GDM1 (cell line): ENCODE measurements around the gene ROR1.

Experiments used
- DNase-seq: peaks from one replicate; lab custom pipeline; 2025; lab: John Stamatoyannopoulos, UW

The ROR1 gene

GRCh38 chr1:63885899-63886298 is 112.1 kb downstream of the ROR1 start:
- DNase-seq = no peak

GRCh38 chr1:63886340-63886739 is 112.5 kb downstream of the ROR1 start:
- no peak for DNase-seq

GRCh38 chr1:63887809-63888208 is 114.0 kb downstream of the ROR1 start:
- no peak for DNase-seq

- no peak for DNase-seq
Measured at GRCh38 chr1:63888984-63889383, 115.2 kb downstream of the ROR1 start.

GRCh38 chr1:63890468-63890867 is 116.7 kb downstream of the ROR1 start:
- DNase-seq = no peak

GRCh38 chr1:63891060-63891690 is 117.4 kb downstream of the ROR1 start:
- no peak for DNase-seq

GRCh38 chr1:63892632-63893395 is 119.0 kb downstream of the ROR1 start:
- peak; percentile 58 for DNase-seq

- DNase-seq = no peak
Measured at GRCh38 chr1:63893976-63894375, 120.2 kb downstream of the ROR1 start.

- DNase-seq = no peak
Measured at GRCh38 chr1:63894627-63895265, 120.9 kb downstream of the ROR1 start.

GRCh38 chr1:63896755-63897154 is 122.9 kb downstream of the ROR1 start:
- no peak for DNase-seq

GRCh38 chr1:63898428-63899196 is 124.8 kb downstream of the ROR1 start:
- no peak for DNase-seq

- no peak for DNase-seq
Measured at GRCh38 chr1:63901094-63901493, 127.3 kb downstream of the ROR1 start.

GRCh38 chr1:63902844-63903589 is 129.2 kb downstream of the ROR1 start:
- DNase-seq = no peak

GRCh38 chr1:63903947-63904610 is 130.3 kb downstream of the ROR1 start:
- DNase-seq = no peak

- DNase-seq = no peak
Measured at GRCh38 chr1:63904826-63905225, 131.0 kb downstream of the ROR1 start.

GRCh38 chr1:63906047-63906704 is 132.4 kb downstream of the ROR1 start:
- DNase-seq = no peak

GRCh38 chr1:63907051-63907450 is 133.2 kb downstream of the ROR1 start:
- no peak for DNase-seq

GRCh38 chr1:63908016-63908415 is 134.2 kb downstream of the ROR1 start:
- no peak for DNase-seq

- no peak for DNase-seq
Measured at GRCh38 chr1:63909526-63909925, 135.7 kb downstream of the ROR1 start.

GRCh38 chr1:63911049-63911448 is 137.2 kb downstream of the ROR1 start:
- DNase-seq = no peak

- no peak for DNase-seq
Measured at GRCh38 chr1:63912643-63913042, 138.8 kb downstream of the ROR1 start.
